Peyer's patch (tissue), 4 donors: ENCODE results near the gene AOPEP. TPM values are rescaled to one million over a fixed set of nuclear protein-coding genes. Genes with fewer than 3 reads are reported as not detected.
A peak's percentile ranks its signal among the peaks of the same experiment; 100 is the strongest.
"Not testable (repeated sequence)": the region's sequence is repeated elsewhere in the genome, so short reads cannot be mapped to it uniquely, and the experiment has no call there.

Experiments
- DNase-seq, 3 donors: peaks; one replicate each; pipeline ENCODE4 v3.0.0-alpha.2; 2017 to 2019
- H3K27ac ChIP-seq, 4 donors: fragments of 200-600 bp; sonication (generic); one replicate each; pipeline ENCODE4 v1.5.1; 2016 to 2019
- H3K27me3 ChIP-seq, 2 donors: fragments of 200-600 bp; sonication (generic); one replicate each; pipeline ENCODE4 v1.5.1; 2019
- H3K36me3 ChIP-seq, 3 donors: fragments of 200-600 bp; sonication (generic); one replicate each; pipeline ENCODE4 v1.5.1; 2016 to 2019
- H3K4me1 ChIP-seq, 4 donors: fragments of 200-600 bp; sonication (generic); one replicate each; pipeline ENCODE4 v1.5.1; 2016 to 2019
- H3K4me3 ChIP-seq, 4 donors: fragments of 200-600 bp; sonication (generic); 1 replicate in 3 of 4; 2 replicates in 1 of 4; pipeline ENCODE4 v1.5.1; 2016 to 2019; ENCODE audit warnings: mild to moderate bottlenecking in 1 of 4
- H3K9me3 ChIP-seq, 4 donors: fragments of 200-600 bp; sonication (generic); one replicate each; pipeline ENCODE4 v1.5.1; 2016 to 2019; ENCODE audit warnings: mild to moderate bottlenecking in 1 of 4
- CTCF ChIP-seq, 6 experiments: fragments of 450-650 bp in 4 of 6; fragments of 200-600 bp in 2 of 6; sonication (generic) in 1 of 6; IDR thresholded peaks; one replicate each; pipeline ENCODE4 v1.5.1; 2017 to 2019; ENCODE audit warnings: antibody characterized with exemption in 6 of 6, mild to moderate bottlenecking in 3 of 6, moderate library complexity in 1 of 6
- POLR2A ChIP-seq, 2 donors: fragments of 450-650 bp; IDR thresholded peaks; one replicate each; pipeline ENCODE4 v1.5.1; 2017; ENCODE audit warnings: antibody characterized with exemption in 2 of 2, mild to moderate bottlenecking in 2 of 2, moderate library complexity in 2 of 2
- total RNA-seq, 4 donors: library from RNA; depleted of rRNA; stranded (reverse); fragments of >200 nt; gene quantifications; one replicate each; pipeline ENCODE4 v1.1.0, GENCODE V29; 2016

Gene AOPEP
- total RNA-seq, 4 donors from 2014 or later, result 83.5 to 272 (median 117) TPM

- H3K4me1 ChIP-seq, result no peaks in the 10 kb centered on the region
These were observed 144.5 kb downstream of the AOPEP start for GRCh38 chr9:94870793-94871558.

GRCh38 chr9:94872083-94872833 is 145.8 kb downstream of the AOPEP start:
- H3K9me3 ChIP-seq, result no peaks in the 10 kb centered on the region
- H3K4me1 ChIP-seq, result no peaks in the 10 kb centered on the region
- no peaks in the 10 kb centered on the region for H3K27me3 ChIP-seq
- DNase-seq, result no peak
- peak overlapping the region in 1 of 4 donors; percentile 7 for H3K27ac ChIP-seq
- H3K36me3 ChIP-seq, result no peaks in the 10 kb centered on the region
- no peak overlapping the region for H3K4me3 ChIP-seq
- no peak for TF ChIP-seq POLR2A (IDR thresholded peaks at IDR 0.05)
- no peak for TF ChIP-seq CTCF (IDR thresholded peaks at IDR 0.05)

More at GRCh38 chr9:94870793-94871558, 144.5 kb downstream of the AOPEP start:
- Histone ChIP-seq H3K9me3 (no peaks in the 10 kb centered on the region), H3K27me3 (no peaks in the 10 kb centered on the region), H3K27ac (no peak overlapping the region), H3K36me3 (no peaks in the 10 kb centered on the region), H3K4me3 (no peak overlapping the region)
- TF ChIP-seq CTCF (IDR thresholded peaks at IDR 0.05) (no peak), POLR2A (IDR thresholded peaks at IDR 0.05) (no peak)
- no peak for DNase-seq

GRCh38 chr9:94872891-94873511 is 146.5 kb downstream of the AOPEP start:
- no peaks in the 10 kb centered on the region for H3K4me1 ChIP-seq

GRCh38 chr9:94874316-94874715 is 147.8 kb downstream of the AOPEP start:
- no peak for DNase-seq
- no peaks in the 10 kb centered on the region for H3K4me1 ChIP-seq
- H3K9me3 ChIP-seq, result no peaks in the 10 kb centered on the region
- no peak overlapping the region for H3K4me3 ChIP-seq
- H3K27me3 ChIP-seq, result no peaks in the 10 kb centered on the region
- no peak overlapping the region for H3K27ac ChIP-seq
- no peaks in the 10 kb centered on the region for H3K36me3 ChIP-seq
- TF ChIP-seq CTCF (IDR thresholded peaks at IDR 0.05), result no peak
- no peak for TF ChIP-seq POLR2A (IDR thresholded peaks at IDR 0.05)

More at GRCh38 chr9:94872891-94873511, 146.5 kb downstream of the AOPEP start:
- no peak for DNase-seq
- Histone ChIP-seq H3K4me3 (no peak overlapping the region), H3K27ac (peak overlapping the region in 1 of 4 donors; percentile 7), H3K9me3 (no peaks in the 10 kb centered on the region), H3K27me3 (no peaks in the 10 kb centered on the region), H3K36me3 (no peaks in the 10 kb centered on the region)
- TF ChIP-seq CTCF (IDR thresholded peaks at IDR 0.05), result no peak
- TF ChIP-seq POLR2A (IDR thresholded peaks at IDR 0.05), result no peak

GRCh38 chr9:94875300-94876020 is 149.0 kb downstream of the AOPEP start:
- H3K4me1 ChIP-seq, result no peaks in the 10 kb centered on the region
- H3K27me3 ChIP-seq, result no peaks in the 10 kb centered on the region
- no peaks in the 10 kb centered on the region for H3K36me3 ChIP-seq
- no peak for DNase-seq
- peak overlapping the region in 1 of 4 donors; percentile 16 for H3K27ac ChIP-seq
- H3K9me3 ChIP-seq, result no peaks in the 10 kb centered on the region
- no peak overlapping the region for H3K4me3 ChIP-seq
- no peak for TF ChIP-seq POLR2A (IDR thresholded peaks at IDR 0.05)
- no peak for TF ChIP-seq CTCF (IDR thresholded peaks at IDR 0.05)

- DNase-seq, H3K9me3 ChIP-seq, H3K4me3 ChIP-seq, H3K4me1 ChIP-seq, H3K27ac ChIP-seq, H3K36me3 ChIP-seq, H3K27me3 ChIP-seq: not testable (repeated sequence)
These were observed 152.3 kb downstream of the AOPEP start for GRCh38 chr9:94878804-94879203.
